22Rv1 (cell line): ENCODE data around the gene ZNF77.

ENCODE experiments used
- CTCF ChIP-seq: fragments of 450-650 bp; IDR thresholded peaks from 2 replicates; pipeline ENCODE4 v1.5.1; 2017; ENCODE audit warnings: mild to moderate bottlenecking
- ZFX ChIP-seq: fragments of 450-650 bp; IDR thresholded peaks from 2 replicates; pipeline ENCODE4 v1.6.1; 2017; ENCODE audit warnings: antibody characterized with exemption, borderline replicate concordance

- TF ChIP-seq CTCF (no peak), ZFX (no peak)
Observed at GRCh38 chr19:2988568-2988967, 43.8 kb upstream of the ZNF77 start.
